GM23338 (cell line): ENCODE results near the gene ABCC5. TPM values are rescaled to one million over a fixed set of nuclear protein-coding genes. Genes with fewer than 3 reads are reported as not detected.

Experiments
- ATAC-seq: fragments of 200-7000 bp; cut with Tn5 transposase; 3 replicates; pipeline ENCODE4 v1.9.1; 2020
- DNase-seq: peaks from one replicate; pipeline ENCODE4 v3.0.0-alpha.2; 2015; ENCODE audit warnings: low spot score
- H2AFZ ChIP-seq: fragments of 200-600 bp; sonication (generic); 2 replicates; pipeline ENCODE4 v1.8.0; 2016; ENCODE audit warnings: antibody characterized with exemption, mild to moderate bottlenecking, moderate library complexity
- H3F3A ChIP-seq: fragments of 200-600 bp; sonication (generic); replicated peaks from 2 replicates; pipeline ENCODE4 v1.8.0; 2017; ENCODE audit warnings: antibody characterized with exemption, mixed run types, low read depth
- H3K27ac ChIP-seq: fragments of 200-600 bp; sonication (generic); 2 replicates; pipeline ENCODE4 v1.6.1; 2016; ENCODE audit warnings: low read depth
- H3K27me3 ChIP-seq: fragments of 200-600 bp; sonication (generic); 2 replicates; pipeline ENCODE4 v1.8.0; 2016; ENCODE audit warnings: mild to moderate bottlenecking, mixed run types, moderate library complexity; ENCODE audit not compliant: insufficient read depth
- H3K36me3 ChIP-seq: fragments of 200-600 bp; sonication (generic); 2 replicates; pipeline ENCODE4 v1.8.0; 2016; ENCODE audit warnings: mild to moderate bottlenecking; ENCODE audit not compliant: insufficient read depth
- H3K4me1 ChIP-seq: fragments of 200-600 bp; sonication (generic); 2 replicates; pipeline ENCODE4 v1.8.0; 2016; ENCODE audit warnings: mild to moderate bottlenecking, moderate library complexity; ENCODE audit not compliant: insufficient read depth
- H3K4me2 ChIP-seq: fragments of 200-600 bp; sonication (generic); 2 replicates; pipeline ENCODE4 v1.7.1; 2017; ENCODE audit warnings: mixed run types
- H3K4me3 ChIP-seq: fragments of 200-600 bp; sonication (generic); 2 replicates; pipeline ENCODE4 v1.6.1; 2016; ENCODE audit warnings: mixed run types
- H3K79me2 ChIP-seq: fragments of 200-600 bp; sonication (generic); replicated peaks from 2 replicates; pipeline ENCODE4 v1.8.0; 2017; ENCODE audit warnings: mild to moderate bottlenecking; ENCODE audit not compliant: insufficient read depth
- H3K9me2 ChIP-seq: fragments of 200-600 bp; sonication (generic); 2 replicates; pipeline ENCODE4 v1.8.0; 2017; ENCODE audit not compliant: insufficient read depth
- H4K20me1 ChIP-seq: fragments of 200-600 bp; sonication (generic); replicated peaks from 2 replicates; pipeline ENCODE4 v1.8.0; 2017; ENCODE audit warnings: mild to moderate bottlenecking; ENCODE audit not compliant: insufficient read depth
- H3K27ac Mint-ChIP-seq: 2 replicates; pipeline ENCODE4 v1.8.0; 2020; ENCODE audit warnings: inconsistent platforms, mild to moderate bottlenecking, moderate library complexity, mixed read lengths
- H3K27me3 Mint-ChIP-seq: 3 replicates; pipeline ENCODE4 v1.8.0; 2022; ENCODE audit warnings: low read depth, mild to moderate bottlenecking, moderate library complexity, mixed read lengths, inconsistent platforms; ENCODE audit not compliant: insufficient read depth, poor library complexity
- H3K36me3 Mint-ChIP-seq: 3 replicates; pipeline ENCODE4 v1.8.0; 2021; ENCODE audit warnings: low read depth, mild to moderate bottlenecking, inconsistent platforms, moderate library complexity, mixed read lengths
- H3K4me1 Mint-ChIP-seq: 3 replicates; pipeline ENCODE4 v1.8.0; 2020; ENCODE audit warnings: mild to moderate bottlenecking, inconsistent platforms, mixed read lengths
- H3K4me3 Mint-ChIP-seq: 3 replicates; pipeline ENCODE4 v1.8.0; 2021; ENCODE audit warnings: moderate library complexity, mild to moderate bottlenecking, inconsistent platforms, mixed read lengths
- H3K9me3 Mint-ChIP-seq: 3 replicates; pipeline ENCODE4 v1.8.0; 2020; ENCODE audit warnings: moderate library complexity, mild to moderate bottlenecking, inconsistent platforms, mixed read lengths
- CREB1 ChIP-seq: fragments of 250-450 bp; sonication (Bioruptor Pico); IDR thresholded peaks from 2 replicates; pipeline ENCODE4 v1.5.0; 2020; ENCODE audit warnings: low read depth, mild to moderate bottlenecking, moderate library complexity
- CTCF ChIP-seq, 2 experiments: fragments of 200-600 bp in 1 of 2; sonication (generic) in 1 of 2; conservative IDR thresholded peaks; 2 replicates each; pipeline versions ENCODE4 v1.5.1 to v1.6.1; 2016 to 2017; ENCODE audit warnings: antibody characterized with exemption in 2 of 2, low read depth in 2 of 2, mild to moderate bottlenecking in 2 of 2, moderate library complexity in 1 of 2
- ETS1 ChIP-seq: IDR thresholded peaks from 2 replicates; pipeline ENCODE4 v1.6.1; 2016; ENCODE audit warnings: antibody characterized with exemption
- EZH2 ChIP-seq: fragments of 200-600 bp; sonication (generic); IDR thresholded peaks from one replicate; pipeline ENCODE4 v1.8.0; 2017; ENCODE audit warnings: antibody characterized with exemption, mild to moderate bottlenecking, low read depth; ENCODE audit not compliant: unreplicated experiment
- EZH2phosphoT487 ChIP-seq: fragments of 200-600 bp; sonication (generic); IDR thresholded peaks from one replicate; pipeline ENCODE4 v1.8.1; 2018; ENCODE audit warnings: antibody characterized with exemption; ENCODE audit not compliant: unreplicated experiment
- JUNB ChIP-seq: IDR thresholded peaks from one replicate; pipeline ENCODE4 v1.6.1; 2016; ENCODE audit warnings: antibody characterized with exemption; ENCODE audit not compliant: unreplicated experiment
- NANOG ChIP-seq: IDR thresholded peaks from 2 replicates; pipeline ENCODE4 v1.6.1; 2016; ENCODE audit warnings: antibody characterized with exemption, borderline replicate concordance
- POLR2AphosphoS5 ChIP-seq: IDR thresholded peaks from 2 replicates; pipeline ENCODE4 v1.6.1; 2016; ENCODE audit warnings: antibody characterized with exemption, low read depth
- REST ChIP-seq: IDR thresholded peaks from one replicate; pipeline ENCODE4 v1.6.1; 2018; ENCODE audit warnings: antibody characterized with exemption; ENCODE audit not compliant: unreplicated experiment
- STAT1 ChIP-seq: IDR thresholded peaks from one replicate; pipeline ENCODE4 v1.6.1; 2016; ENCODE audit warnings: antibody characterized with exemption; ENCODE audit not compliant: unreplicated experiment
- ZNF114 ChIP-seq: fragments of 250-450 bp; sonication (Bioruptor Pico); IDR thresholded peaks from 2 replicates; pipeline ENCODE4 v1.5.0; 2020; ENCODE audit warnings: mild to moderate bottlenecking, moderate library complexity
- ZNF331 ChIP-seq: fragments of 250-450 bp; sonication (Bioruptor Pico); IDR thresholded peaks from 2 replicates; pipeline ENCODE4 v1.5.0; 2020; ENCODE audit warnings: low read depth, mild to moderate bottlenecking, moderate library complexity
- ZNF462 ChIP-seq: fragments of 250-450 bp; sonication (Bioruptor Pico); IDR thresholded peaks from 2 replicates; pipeline ENCODE4 v1.5.0; 2020; ENCODE audit warnings: mild to moderate bottlenecking, moderate library complexity
- polyA plus RNA-seq: library from polyadenylated mRNA; unstranded; fragments of >200 nt; fragmentation: Nextera tagmentation; extraction: Ambion mirVana; gene quantifications from 2 replicates; pipeline ENCODE4 v1.2.1, GENCODE V29; 2016
- total RNA-seq: library from RNA; depleted of rRNA; stranded (reverse); fragments of >200 nt; shearing (Covaris generic); gene quantifications from 2 replicates; pipeline ENCODE4 v1.2.3, GENCODE V29; 2014

ABCC5 gene
- total and polyA plus RNA-seq, 2 experiments from 2014 or later, result 14.0 to 39.9 TPM

- no peak overlapping the region for H3K4me3 Mint-ChIP-seq
- Histone ChIP-seq H3K79me2 (peaks cover 88% of the 10 kb centered on the region), H3K4me2 (no peak overlapping the region), H3F3A (no peaks in the 10 kb centered on the region), H3K4me1 (no peaks in the 10 kb centered on the region), H3K9me2 (no peaks in the 10 kb centered on the region), H3K27ac (no peak overlapping the region), H3K27me3 (no peaks in the 10 kb centered on the region), H4K20me1 (peaks cover 47% of the 10 kb centered on the region), H2AFZ (no peak overlapping the region), H3K36me3 (peaks cover under 1% of the 10 kb centered on the region; the same call in 1 of the 2 replicates), H3K4me3 (no peak overlapping the region)
- DNase-seq (no peak), ATAC-seq (no peak)
- H3K27ac Mint-ChIP-seq, result no peak overlapping the region
- no peaks in the 10 kb centered on the region for H3K27me3 Mint-ChIP-seq
- TF ChIP-seq EZH2, result no peak
- no peak for TF ChIP-seq NANOG
- no peak for TF ChIP-seq ZNF114 (CRISPR knock-in tag)
- TF ChIP-seq CTCF (conservative IDR thresholded peaks at IDR 0.05; ENCODE audit: low read depth in 2 of 2), result no peak
- TF ChIP-seq ETS1, result no peak
- no peak for TF ChIP-seq EZH2phosphoT487
- TF ChIP-seq ZNF462 (CRISPR knock-in tag), result no peak
- no peak for TF ChIP-seq POLR2AphosphoS5
- TF ChIP-seq ZNF331 (CRISPR knock-in tag), result no peak
- TF ChIP-seq CREB1 (CRISPR knock-in tag), result no peak
- TF ChIP-seq JUNB, result no peak
- TF ChIP-seq REST, result no peak
- TF ChIP-seq STAT1, result no peak
- H3K4me1 Mint-ChIP-seq, result no peaks in the 10 kb centered on the region; the same call in 2 of the 3 replicates
- H3K36me3 Mint-ChIP-seq, result peaks cover 15% of the 10 kb centered on the region; the same call in 2 of the 3 replicates
- H3K9me3 Mint-ChIP-seq, result no peaks in the 10 kb centered on the region
Measured at GRCh38 chr3:183871541-183871940, 146.1 kb downstream of the ABCC5 start.
